ENCODE results near the gene RBL2.

GRCh38 chr16:53415504-53415903 lies 18.8 kb upstream of the RBL2 start:
- TF ChIP-seq, protein P1, sequence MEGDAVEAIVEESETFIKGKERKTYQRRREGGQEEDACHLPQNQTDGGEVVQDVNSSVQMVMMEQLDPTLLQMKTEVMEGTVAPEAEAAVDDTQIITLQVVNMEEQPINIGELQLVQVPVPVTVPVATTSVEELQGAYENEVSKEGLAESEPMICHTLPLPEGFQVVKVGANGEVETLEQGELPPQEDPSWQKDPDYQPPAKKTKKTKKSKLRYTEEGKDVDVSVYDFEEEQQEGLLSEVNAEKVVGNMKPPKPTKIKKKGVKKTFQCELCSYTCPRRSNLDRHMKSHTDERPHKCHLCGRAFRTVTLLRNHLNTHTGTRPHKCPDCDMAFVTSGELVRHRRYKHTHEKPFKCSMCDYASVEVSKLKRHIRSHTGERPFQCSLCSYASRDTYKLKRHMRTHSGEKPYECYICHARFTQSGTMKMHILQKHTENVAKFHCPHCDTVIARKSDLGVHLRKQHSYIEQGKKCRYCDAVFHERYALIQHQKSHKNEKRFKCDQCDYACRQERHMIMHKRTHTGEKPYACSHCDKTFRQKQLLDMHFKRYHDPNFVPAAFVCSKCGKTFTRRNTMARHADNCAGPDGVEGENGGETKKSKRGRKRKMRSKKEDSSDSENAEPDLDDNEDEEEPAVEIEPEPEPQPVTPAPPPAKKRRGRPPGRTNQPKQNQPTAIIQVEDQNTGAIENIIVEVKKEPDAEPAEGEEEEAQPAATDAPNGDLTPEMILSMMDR (conservative IDR thresholded peaks at IDR 0.05 in 1 of 2, IDR thresholded peaks at IDR 0.05 in 1 of 2; ENCODE audit: extremely low read depth in 1 of 2, insufficient read depth in 1 of 2, low read depth in 1 of 2, low read length in 2 of 2): peak in 1 of 2 donors; percentile 34
- TF ChIP-seq EZH2 (IDR thresholded peaks at IDR 0.05; ENCODE audit: borderline replicate concordance, low read length): no peak

Data from mammary epithelial cell (primary cell).